CD14-positive monocyte (primary cell): Measurements from ENCODE around the gene MBNL2. TPM values are rescaled to one million over a fixed set of nuclear protein-coding genes. Genes with fewer than 3 reads are reported as not detected.

ENCODE experiments used
- DNase-seq, 3 donors: peaks; one replicate each; pipeline ENCODE4 v3.0.0-alpha.2; 2011 to 2022
- H2AFZ ChIP-seq: 2 replicates; pipeline ENCODE4 v1.6.0; 2012; ENCODE audit warnings: mild to moderate bottlenecking, low read depth, low read length, inconsistent platforms; ENCODE audit not compliant: insufficient read depth, poor library complexity, severe bottlenecking
- H3K27ac ChIP-seq, 2 donors: 1 replicate in 1 of 2; 2 replicates in 1 of 2; pipeline ENCODE4 v1.5.1; 2012 to 2013; ENCODE audit warnings: low read length in 2 of 2, control low read depth in 1 of 2, inconsistent platforms in 1 of 2, low read depth in 1 of 2, mild to moderate bottlenecking in 1 of 2
- H3K27me3 ChIP-seq, 2 donors: one replicate each; pipeline versions ENCODE4 v1.6.0 to v1.6.1; 2011 to 2013; ENCODE audit warnings: low read length in 2 of 2; ENCODE audit not compliant: control insufficient read depth in 2 of 2, insufficient read depth in 2 of 2
- H3K36me3 ChIP-seq, 2 donors: replicated peaks in 1 of 2; 1 replicate in 1 of 2; 2 replicates in 1 of 2; pipeline versions ENCODE4 v1.5.1 to v1.6.1; 2012 to 2013; ENCODE audit warnings: low read length in 2 of 2, control low read depth in 1 of 2, inconsistent platforms in 1 of 2, mild to moderate bottlenecking in 1 of 2; ENCODE audit not compliant: insufficient read depth in 2 of 2, control insufficient read depth in 1 of 2
- H3K4me1 ChIP-seq, 2 donors: 1 replicate in 1 of 2; 2 replicates in 1 of 2; pipeline versions ENCODE4 v1.5.1 to v1.6.1; 2012 to 2013; ENCODE audit warnings: low read length in 2 of 2, control low read depth in 1 of 2, inconsistent platforms in 1 of 2, mild to moderate bottlenecking in 1 of 2, moderate library complexity in 1 of 2; ENCODE audit not compliant: insufficient read depth in 2 of 2, control insufficient read depth in 1 of 2
- H3K4me2 ChIP-seq: replicated peaks from 2 replicates; pipeline ENCODE3; 2012; ENCODE audit warnings: low read length, moderate library complexity, mild to moderate bottlenecking; ENCODE audit not compliant: poor library complexity, severe bottlenecking; ENCODE audit errors: extremely low read depth
- H3K4me3 ChIP-seq, 3 experiments: fragments of 200-600 bp in 1 of 3; sonication (generic) in 1 of 3; replicated peaks in 1 of 3; 1 replicate in 2 of 3; 2 replicates in 1 of 3; pipeline ENCODE4 v1.5.1; 2011 to 2013; ENCODE audit warnings: low read length in 3 of 3, mild to moderate bottlenecking in 3 of 3, control low read depth in 2 of 3, low read depth in 2 of 3, inconsistent platforms in 1 of 3, moderate library complexity in 1 of 3
- H3K79me2 ChIP-seq: 2 replicates; pipeline ENCODE4 v1.6.0; 2012; ENCODE audit warnings: mild to moderate bottlenecking, control low read depth, inconsistent platforms, low read length, moderate library complexity; ENCODE audit not compliant: insufficient read depth
- H3K9ac ChIP-seq: 2 replicates; pipeline ENCODE4 v1.6.0; 2017; ENCODE audit warnings: low read length, mild to moderate bottlenecking; ENCODE audit not compliant: insufficient read depth, poor library complexity, severe bottlenecking
- H3K9me3 ChIP-seq, 2 donors: replicated peaks in 1 of 2; 1 replicate in 1 of 2; 2 replicates in 1 of 2; pipeline versions ENCODE4 v1.5.1 to v1.6.1; 2012 to 2013; ENCODE audit warnings: low read length in 2 of 2, control low read depth in 1 of 2; ENCODE audit not compliant: control insufficient read depth in 1 of 2, insufficient read depth in 1 of 2
- H4K20me1 ChIP-seq: 2 replicates; pipeline ENCODE4 v1.6.0; 2012; ENCODE audit warnings: mild to moderate bottlenecking, low read length, control low read depth, moderate library complexity; ENCODE audit not compliant: insufficient read depth
- H3K27ac Mint-ChIP-seq, 7 donors: one replicate each; pipeline ENCODE4 v1.8.0; 2020; ENCODE audit warnings: mild to moderate bottlenecking in 7 of 7, mixed read lengths in 7 of 7, moderate library complexity in 6 of 7, inconsistent platforms in 2 of 7
- H3K27me3 Mint-ChIP-seq, 3 donors: one replicate each; pipeline ENCODE4 v1.8.0; 2021 to 2022; ENCODE audit warnings: low read depth in 3 of 3, mild to moderate bottlenecking in 3 of 3, mixed read lengths in 3 of 3, moderate library complexity in 3 of 3, inconsistent platforms in 1 of 3
- H3K36me3 Mint-ChIP-seq, 2 donors: one replicate each; pipeline ENCODE4 v1.8.0; 2020; ENCODE audit warnings: mixed read lengths in 2 of 2, inconsistent platforms in 1 of 2, mild to moderate bottlenecking in 1 of 2
- H3K4me1 Mint-ChIP-seq: one replicate; pipeline ENCODE4 v1.8.0; 2020; ENCODE audit warnings: mild to moderate bottlenecking, mixed read lengths
- H3K4me3 Mint-ChIP-seq, 2 donors: one replicate each; pipeline ENCODE4 v1.8.0; 2020; ENCODE audit warnings: mild to moderate bottlenecking in 2 of 2, mixed read lengths in 2 of 2, moderate library complexity in 1 of 2
- H3K9me3 Mint-ChIP-seq, 7 donors: one replicate each; pipeline ENCODE4 v1.8.0; 2020 to 2022; ENCODE audit warnings: mixed read lengths in 7 of 7, mild to moderate bottlenecking in 6 of 7, moderate library complexity in 6 of 7, inconsistent platforms in 2 of 7
- WGBS: methylation state at CpG from one replicate; pipeline ENCODE4 v1.1.5; 2013; ENCODE audit warnings: missing lambda C conversion rate; ENCODE audit not compliant: insufficient coverage; 5-methylcytosine and 5-hydroxymethylcytosine counted together
- intact Hi-C, 2 donors: fragments of 100-400 bp; cut with micrococcal nuclease; formaldehyde crosslinking; loops; one replicate each; pipeline versions ENCODE4 v1.15.0 to v1.15.1; 2023
- polyA plus RNA-seq, 3 donors: library from polyadenylated mRNA; depleted of rRNA in 1 of 3; unstranded in 2 of 3; stranded (reverse) in 1 of 3; fragments of 300-500 nt in 2 of 3; fragments of >200 nt in 1 of 3; fragmentation: Illumina TruSeq in 2 of 3; gene quantifications; 1 replicate in 2 of 3; 2 replicates in 1 of 3; pipeline ENCODE4 v1.2.3, GENCODE V29; 2012 to 2021
- TF ChIP-seq, protein P1 (sequence below): fragments of 200-600 bp; IDR thresholded peaks from one replicate; pipeline ENCODE4 v1.8.0; 2022; ENCODE audit warnings: antibody characterized with exemption, mild to moderate bottlenecking

The MBNL2 gene
- polyA plus RNA-seq, 3 donors: 8.5 to 15.5 (median 13.4) TPM

DNA sequence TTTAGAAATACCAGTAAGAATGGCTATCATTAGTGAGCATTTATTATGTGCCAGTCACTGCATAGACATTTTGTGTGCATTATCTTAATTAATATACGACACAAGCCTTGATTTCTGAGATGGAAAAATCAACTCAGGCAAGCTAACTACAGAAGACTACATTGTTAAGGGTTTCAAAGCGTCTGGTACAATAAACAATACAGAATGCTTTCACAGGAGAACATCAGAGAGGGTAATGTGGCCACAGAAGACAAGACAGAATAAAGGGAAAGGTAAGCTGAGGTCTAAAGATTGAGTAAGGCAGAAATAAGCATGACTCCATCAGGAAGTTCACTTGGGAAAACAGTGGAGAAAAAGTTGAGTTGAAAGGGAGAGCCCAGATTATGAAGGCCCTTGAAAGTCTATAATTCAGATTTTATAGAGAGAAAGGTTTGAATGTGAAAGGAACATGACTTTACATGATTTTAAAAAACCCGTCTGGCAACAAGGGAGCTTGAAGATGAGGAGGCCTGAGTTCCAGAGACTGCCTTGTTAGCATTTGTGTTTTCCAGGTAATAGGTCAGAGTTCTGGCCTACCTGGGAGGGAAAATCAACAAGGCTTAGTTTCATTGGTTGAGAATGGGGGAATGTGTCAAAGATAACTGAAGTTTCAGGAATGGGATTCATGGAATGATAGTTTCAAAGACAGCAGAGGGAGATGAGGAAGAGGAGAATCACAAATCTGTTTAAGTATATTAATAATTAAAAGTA, 1.8 kb upstream of the MBNL2 start:
- Histone ChIP-seq H2AFZ (no peak overlapping the region), H3K27ac (no peak overlapping the region), H3K4me2 (no peak overlapping the region), H3K4me1 (peaks cover 28 to 36% of the 10 kb centered on the region in 2 donors), H3K9me3 (no peaks in the 10 kb centered on the region), H3K4me3 (no peak overlapping the region), H3K79me2 (peaks cover 28% of the 10 kb centered on the region), H3K9ac (no peak overlapping the region), H3K36me3 (no peaks in the 10 kb centered on the region), H4K20me1 (peaks cover 8% of the 10 kb centered on the region), H3K27me3 (no peaks in the 10 kb centered on the region)
- peaks cover 29% of the 10 kb centered on the region for H3K4me1 Mint-ChIP-seq
- H3K27me3 Mint-ChIP-seq: peaks cover 4 to 8% (median 7%) of the 10 kb centered on the region in 3 donors
- no peak overlapping the region for H3K4me3 Mint-ChIP-seq
- no peaks in the 10 kb centered on the region for H3K36me3 Mint-ChIP-seq
- intact Hi-C loops: loop anchor here (10.0 kb wide), 1 partner anchor 214 kb away; the partner anchor contains the start of gene RAP2A (in 2 of the 2)
- H3K9me3 Mint-ChIP-seq: peaks cover 0 to 2% (median 0%) of the 10 kb centered on the region in 7 donors
- TF ChIP-seq, protein P1, sequence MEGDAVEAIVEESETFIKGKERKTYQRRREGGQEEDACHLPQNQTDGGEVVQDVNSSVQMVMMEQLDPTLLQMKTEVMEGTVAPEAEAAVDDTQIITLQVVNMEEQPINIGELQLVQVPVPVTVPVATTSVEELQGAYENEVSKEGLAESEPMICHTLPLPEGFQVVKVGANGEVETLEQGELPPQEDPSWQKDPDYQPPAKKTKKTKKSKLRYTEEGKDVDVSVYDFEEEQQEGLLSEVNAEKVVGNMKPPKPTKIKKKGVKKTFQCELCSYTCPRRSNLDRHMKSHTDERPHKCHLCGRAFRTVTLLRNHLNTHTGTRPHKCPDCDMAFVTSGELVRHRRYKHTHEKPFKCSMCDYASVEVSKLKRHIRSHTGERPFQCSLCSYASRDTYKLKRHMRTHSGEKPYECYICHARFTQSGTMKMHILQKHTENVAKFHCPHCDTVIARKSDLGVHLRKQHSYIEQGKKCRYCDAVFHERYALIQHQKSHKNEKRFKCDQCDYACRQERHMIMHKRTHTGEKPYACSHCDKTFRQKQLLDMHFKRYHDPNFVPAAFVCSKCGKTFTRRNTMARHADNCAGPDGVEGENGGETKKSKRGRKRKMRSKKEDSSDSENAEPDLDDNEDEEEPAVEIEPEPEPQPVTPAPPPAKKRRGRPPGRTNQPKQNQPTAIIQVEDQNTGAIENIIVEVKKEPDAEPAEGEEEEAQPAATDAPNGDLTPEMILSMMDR: no peak
- 71% methylated on average over 2 of the region's 3 CpGs for WGBS
- H3K27ac Mint-ChIP-seq: peak overlapping the region in 1 of 7 donors; percentile 40
- DNase-seq: no peak

DNA sequence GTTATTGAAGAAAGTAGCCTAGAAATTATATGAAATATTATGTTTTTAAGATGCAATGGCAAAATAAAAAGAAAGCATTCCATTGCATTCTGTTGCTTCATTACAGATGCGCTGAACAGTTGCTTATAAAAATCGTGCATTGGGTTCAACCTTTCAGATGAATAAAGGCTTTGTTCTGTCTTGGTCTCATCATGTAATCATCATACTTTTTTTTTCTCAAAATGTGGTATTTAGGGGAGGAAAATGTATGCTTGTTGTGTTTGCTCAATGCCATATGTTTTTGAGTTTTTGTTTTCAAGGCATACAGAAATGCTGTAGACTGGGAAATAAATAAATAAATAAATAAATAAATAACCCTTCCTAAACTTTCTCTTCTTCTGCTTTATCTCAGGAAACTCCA, 1.1 kb upstream of the MBNL2 start:
- peaks cover 29 to 38% of the 10 kb centered on the region in 2 donors for H3K4me1 ChIP-seq
- no peak overlapping the region for H3K4me3 ChIP-seq
- peaks cover 36% of the 10 kb centered on the region for H3K4me1 Mint-ChIP-seq
- peaks cover 0 to 7% of the 10 kb centered on the region in 2 donors for H3K36me3 Mint-ChIP-seq
- no peak overlapping the region for H3K27ac ChIP-seq
- H2AFZ ChIP-seq: no peak overlapping the region
- H3K27ac Mint-ChIP-seq: peak overlapping the region in 1 of 7 donors; percentile 59
- H3K79me2 ChIP-seq: peaks cover 35% of the 10 kb centered on the region
- H3K9me3 ChIP-seq: no peaks in the 10 kb centered on the region
- H3K27me3 ChIP-seq: no peaks in the 10 kb centered on the region
- H4K20me1 ChIP-seq: peaks cover 16% of the 10 kb centered on the region
- intact Hi-C loops: loop anchor here (10.0 kb wide), 1 partner anchor 214 kb away; the partner anchor contains the start of gene RAP2A (in 2 of the 2)
- no peaks in the 10 kb centered on the region for H3K36me3 ChIP-seq
- TF ChIP-seq, protein P1: no peak
- no CpG with 5 or more reads among the region's 2 CpGs for WGBS
- no peak overlapping the region for H3K4me3 Mint-ChIP-seq
- H3K9ac ChIP-seq: no peak overlapping the region
- no peak overlapping the region for H3K4me2 ChIP-seq
- peaks cover 0 to 2% (median 0%) of the 10 kb centered on the region in 7 donors for H3K9me3 Mint-ChIP-seq
- DNase-seq: no peak
- peaks cover 4 to 8% (median 7%) of the 10 kb centered on the region in 3 donors for H3K27me3 Mint-ChIP-seq
